ENCODE measurements around the gene TMUB1.
"Not testable (repeated sequence)": the region's sequence is repeated elsewhere in the genome, so short reads cannot be mapped to it uniquely, and the experiment has no call there.

TMUB1 gene

GRCh38 chr7:151048911-151049463 lies 34.3 kb downstream of the TMUB1 start:
- no peak for DNase-seq

DNA sequence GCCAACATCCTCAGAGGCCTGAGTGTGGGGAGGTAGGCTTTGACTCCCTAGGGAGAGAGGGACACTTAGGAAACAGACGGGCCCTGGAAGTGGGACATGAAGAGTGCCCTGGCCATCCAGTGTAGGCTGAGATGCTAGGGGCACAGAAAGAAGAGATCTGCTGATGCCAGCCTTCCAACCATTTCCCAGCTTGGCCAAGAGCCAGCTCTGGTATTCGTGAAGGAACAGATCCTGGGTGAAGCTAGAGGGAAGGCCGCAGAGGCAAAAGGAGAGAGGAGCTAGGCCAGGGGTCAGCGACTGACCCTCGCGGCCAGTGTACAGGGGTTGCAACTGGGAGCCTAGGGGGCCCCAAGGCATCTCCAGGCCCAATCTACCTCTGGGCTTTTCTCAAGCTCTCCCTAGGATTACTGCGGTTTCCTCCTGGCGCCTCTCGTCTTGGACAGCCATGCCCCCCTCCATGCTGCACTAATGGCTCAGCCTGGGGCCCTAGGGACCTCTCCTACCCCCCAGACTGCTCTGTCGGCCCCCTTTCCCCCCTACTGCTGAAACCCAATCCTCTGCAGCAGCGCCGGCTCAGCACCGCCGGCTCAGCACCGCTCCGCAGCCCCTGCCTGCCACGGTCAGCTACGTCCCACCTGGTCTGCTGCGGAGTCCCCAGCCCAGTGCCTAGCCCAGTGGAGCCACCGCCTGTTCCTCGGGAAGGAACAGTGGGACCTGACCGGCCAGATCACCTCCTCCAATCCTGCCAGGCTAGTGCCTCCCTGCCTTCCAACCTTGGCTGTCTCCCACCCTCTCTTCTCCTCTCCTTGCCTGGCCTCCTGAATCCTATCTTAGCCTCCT lies 35.1 kb downstream of the TMUB1 start, which contains the start of gene ASIC3:
TSS of gene ASIC3 (plus strand) at position 556 of the 840 bp plus-strand sequence. CDS start 355 bp downstream, outside the sequence.
- no peak for DNase-seq

- DNase-seq = peak in 1 of 3 donors; percentile 10
These were observed 36.4 kb downstream of the TMUB1 start for GRCh38 chr7:151046603-151047573.

- no peak for DNase-seq
These were observed 37.3 kb downstream of the TMUB1 start for GRCh38 chr7:151045967-151046366.

GRCh38 chr7:151045262-151045661 lies 38.0 kb downstream of the TMUB1 start:
- DNase-seq = no peak

DNA sequence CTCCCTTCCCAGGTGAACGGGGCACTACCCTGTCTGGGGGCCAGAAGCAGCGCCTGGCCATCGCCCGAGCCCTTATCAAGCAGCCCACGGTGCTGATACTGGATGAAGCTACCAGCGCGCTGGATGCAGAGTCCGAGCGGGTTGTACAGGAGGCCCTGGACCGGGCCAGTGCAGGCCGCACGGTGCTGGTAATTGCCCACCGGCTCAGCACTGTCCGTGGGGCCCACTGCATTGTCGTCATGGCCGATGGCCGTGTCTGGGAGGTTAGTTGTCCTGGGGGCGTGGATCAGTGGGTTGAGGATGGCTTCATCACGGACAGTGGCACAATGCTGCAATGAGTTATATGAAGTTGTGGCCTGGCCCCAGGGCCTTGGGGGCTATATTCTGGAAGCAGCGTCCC lies 39.3 kb downstream of the TMUB1 start:
- DNase-seq = no peak

DNA sequence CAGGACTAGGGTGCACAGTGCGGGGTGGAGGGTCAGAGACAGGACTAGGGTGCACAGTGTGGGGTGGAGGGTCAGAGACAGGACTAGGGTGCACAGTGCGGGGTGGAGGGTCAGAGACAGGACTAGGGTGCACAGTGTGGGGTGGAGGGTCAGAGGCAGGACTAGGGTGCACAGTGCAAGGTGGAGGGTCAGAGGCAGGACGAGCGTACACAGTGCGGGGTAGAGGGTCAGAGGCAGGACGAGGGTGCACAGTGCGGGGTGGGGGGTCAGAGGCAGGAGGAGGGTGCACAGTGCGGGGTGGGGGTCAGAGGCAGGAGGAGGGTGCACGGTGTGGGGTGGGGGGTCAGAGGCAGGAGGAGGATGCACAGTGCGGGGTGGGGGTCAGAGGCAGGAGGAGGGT lies 39.8 kb downstream of the TMUB1 start:
- DNase-seq = not testable (repeated sequence)

- DNase-seq = no peak
These were observed 42.5 kb downstream of the TMUB1 start for GRCh38 chr7:151040616-151041375.

DNA sequence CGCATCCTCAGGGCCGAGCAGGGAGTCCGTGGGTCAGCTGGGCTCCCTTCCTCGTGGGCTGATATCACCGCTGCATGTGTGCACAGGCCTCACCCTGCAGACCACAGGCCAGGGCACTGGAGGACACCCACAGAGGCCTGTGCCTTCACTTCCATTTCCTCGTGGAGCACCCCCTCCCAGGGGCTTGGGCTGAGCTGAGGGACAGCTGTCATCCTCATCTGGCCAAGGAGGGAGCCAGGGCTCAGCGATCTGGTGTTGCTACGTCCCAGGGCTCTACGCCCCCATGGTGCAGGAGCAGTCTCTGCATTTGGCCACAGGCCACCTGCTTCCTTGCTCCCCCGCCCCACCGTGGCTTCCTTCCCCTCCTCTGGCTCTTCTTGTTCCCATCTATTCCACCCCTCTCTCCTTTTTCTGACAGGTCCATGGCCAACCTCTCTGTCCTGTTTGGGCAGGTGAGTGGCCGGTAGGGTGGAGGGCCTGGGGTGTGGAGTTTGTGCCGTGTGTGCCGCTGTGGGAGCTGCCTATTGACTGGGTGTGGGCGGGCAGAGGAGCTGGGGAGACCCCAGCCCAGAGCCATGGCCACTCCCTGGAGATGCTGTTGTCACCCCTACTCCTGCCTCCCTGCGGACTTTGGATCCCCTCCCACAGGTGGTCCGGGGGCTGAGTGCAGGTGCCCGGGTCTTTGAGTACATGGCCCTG lies 43.3 kb downstream of the TMUB1 start:
- DNase-seq = peak in 2 of 3 donors; percentile 24 to 46

- DNase-seq = peak; percentile 91 to 95 (median 94)
These were observed 44.1 kb downstream of the TMUB1 start for GRCh38 chr7:151038951-151039849.

- DNase-seq = no peak
These were observed 47.4 kb downstream of the TMUB1 start for GRCh38 chr7:151035902-151036301.

DNA sequence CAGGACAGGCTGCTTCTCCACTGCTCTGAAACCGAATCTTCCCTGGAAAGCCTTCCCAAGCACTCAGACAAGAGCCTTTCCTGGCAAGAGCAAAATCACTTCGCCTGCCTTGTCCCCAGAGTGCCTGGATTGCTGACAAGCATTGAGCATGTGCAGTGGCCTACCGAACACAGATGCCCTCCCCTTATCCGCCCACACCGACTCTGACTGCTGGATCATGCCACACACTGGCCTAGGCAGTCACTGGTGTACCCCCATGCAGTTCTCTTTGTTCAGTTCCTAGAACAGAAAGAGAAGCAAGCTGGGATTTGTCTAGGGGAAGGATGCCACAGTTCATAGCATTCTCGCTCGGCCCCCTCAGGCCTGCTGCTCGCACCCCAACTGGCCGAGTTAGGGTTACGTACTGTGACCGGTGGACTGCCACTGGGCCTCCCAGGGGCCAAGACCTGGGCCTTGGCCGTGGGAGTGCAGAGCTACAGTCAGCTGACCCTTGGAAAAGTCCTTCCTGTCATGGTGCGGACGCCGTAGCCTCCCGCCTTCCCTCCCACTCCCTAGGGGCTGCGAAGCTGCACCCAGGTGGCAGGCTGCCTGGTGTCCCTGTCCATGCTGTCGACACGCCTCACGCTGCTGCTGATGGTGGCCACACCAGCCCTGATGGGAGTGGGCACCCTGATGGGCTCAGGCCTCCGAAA lies 48.1 kb downstream of the TMUB1 start:
- DNase-seq = peak; percentile 65 to 81 (median 67)

DNA sequence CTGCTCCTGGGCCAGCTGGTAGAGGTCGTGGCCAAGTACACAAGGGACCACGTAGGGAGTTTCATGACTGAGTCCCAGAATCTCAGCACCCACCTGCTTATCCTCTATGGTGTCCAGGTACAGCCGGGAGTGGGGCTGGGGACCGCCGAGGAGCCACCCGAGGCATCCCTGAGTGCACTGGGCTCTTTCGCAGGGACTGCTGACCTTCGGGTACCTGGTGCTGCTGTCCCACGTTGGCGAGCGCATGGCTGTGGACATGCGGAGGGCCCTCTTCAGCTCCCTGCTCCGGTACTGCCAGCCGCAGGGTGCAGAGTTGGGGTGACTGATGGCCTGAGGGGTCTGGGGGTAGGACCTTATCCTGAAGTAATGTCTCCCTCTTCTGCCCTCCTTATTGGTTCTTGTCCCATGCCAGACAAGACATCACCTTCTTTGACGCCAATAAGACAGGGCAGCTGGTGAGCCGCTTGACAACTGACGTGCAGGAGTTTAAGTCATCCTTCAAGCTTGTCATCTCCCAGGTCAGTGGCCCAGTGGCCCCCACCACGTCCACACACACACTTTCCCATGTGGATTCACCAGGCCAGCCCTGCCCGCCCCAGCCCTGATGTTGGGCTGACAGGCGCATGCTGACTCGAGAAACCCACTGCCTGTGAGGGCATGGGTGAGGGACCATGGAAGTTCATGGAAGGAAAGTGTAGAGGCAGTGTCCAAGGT lies 48.8 kb downstream of the TMUB1 start:
- DNase-seq = no peak

DNA sequence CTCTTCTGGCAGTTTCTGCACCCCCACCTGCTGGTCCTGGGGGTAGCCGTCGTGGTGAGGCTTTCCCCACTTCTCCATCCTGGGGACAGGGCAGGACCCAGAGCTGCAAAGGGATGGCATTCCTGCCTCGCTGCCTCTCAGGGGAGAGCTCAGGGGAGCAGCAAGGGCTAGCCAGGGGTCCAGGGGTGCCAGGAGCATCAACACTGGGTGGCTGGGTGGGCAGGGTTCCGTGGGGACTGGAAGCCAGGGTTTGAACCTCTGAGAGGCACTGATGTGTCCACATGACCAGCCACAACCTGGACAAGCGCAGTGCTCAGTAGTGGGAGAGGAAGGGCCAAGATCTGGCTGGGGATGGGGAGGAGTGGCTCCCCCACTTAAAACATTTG lies 49.4 kb downstream of the TMUB1 start:
- DNase-seq = no peak

- peak; percentile 42 to 65 (median 48) for DNase-seq
These were observed 50.1 kb downstream of the TMUB1 start for GRCh38 chr7:151032936-151033863.
